GM23338 (cell line): ENCODE measurements around the gene EMID1. TPM values are rescaled to one million over a fixed set of nuclear protein-coding genes. Genes with fewer than 3 reads are reported as not detected.

Source experiments
- ATAC-seq: fragments of 200-7000 bp; cut with Tn5 transposase; 3 replicates; pipeline ENCODE4 v1.9.1; 2020
- DNase-seq: peaks from one replicate; pipeline ENCODE4 v3.0.0-alpha.2; 2015; ENCODE audit warnings: low spot score
- H2AFZ ChIP-seq: fragments of 200-600 bp; sonication (generic); 2 replicates; pipeline ENCODE4 v1.8.0; 2016; ENCODE audit warnings: antibody characterized with exemption, mild to moderate bottlenecking, moderate library complexity
- H3F3A ChIP-seq: fragments of 200-600 bp; sonication (generic); replicated peaks from 2 replicates; pipeline ENCODE4 v1.8.0; 2017; ENCODE audit warnings: antibody characterized with exemption, mixed run types, low read depth
- H3K27ac ChIP-seq: fragments of 200-600 bp; sonication (generic); 2 replicates; pipeline ENCODE4 v1.6.1; 2016; ENCODE audit warnings: low read depth
- H3K27me3 ChIP-seq: fragments of 200-600 bp; sonication (generic); 2 replicates; pipeline ENCODE4 v1.8.0; 2016; ENCODE audit warnings: mild to moderate bottlenecking, mixed run types, moderate library complexity; ENCODE audit not compliant: insufficient read depth
- H3K36me3 ChIP-seq: fragments of 200-600 bp; sonication (generic); 2 replicates; pipeline ENCODE4 v1.8.0; 2016; ENCODE audit warnings: mild to moderate bottlenecking; ENCODE audit not compliant: insufficient read depth
- H3K4me1 ChIP-seq: fragments of 200-600 bp; sonication (generic); 2 replicates; pipeline ENCODE4 v1.8.0; 2016; ENCODE audit warnings: mild to moderate bottlenecking, moderate library complexity; ENCODE audit not compliant: insufficient read depth
- H3K4me2 ChIP-seq: fragments of 200-600 bp; sonication (generic); 2 replicates; pipeline ENCODE4 v1.7.1; 2017; ENCODE audit warnings: mixed run types
- H3K4me3 ChIP-seq: fragments of 200-600 bp; sonication (generic); 2 replicates; pipeline ENCODE4 v1.6.1; 2016; ENCODE audit warnings: mixed run types
- H3K79me2 ChIP-seq: fragments of 200-600 bp; sonication (generic); replicated peaks from 2 replicates; pipeline ENCODE4 v1.8.0; 2017; ENCODE audit warnings: mild to moderate bottlenecking; ENCODE audit not compliant: insufficient read depth
- H3K9me2 ChIP-seq: fragments of 200-600 bp; sonication (generic); 2 replicates; pipeline ENCODE4 v1.8.0; 2017; ENCODE audit not compliant: insufficient read depth
- H4K20me1 ChIP-seq: fragments of 200-600 bp; sonication (generic); replicated peaks from 2 replicates; pipeline ENCODE4 v1.8.0; 2017; ENCODE audit warnings: mild to moderate bottlenecking; ENCODE audit not compliant: insufficient read depth
- H3K27ac Mint-ChIP-seq: 2 replicates; pipeline ENCODE4 v1.8.0; 2020; ENCODE audit warnings: inconsistent platforms, mild to moderate bottlenecking, moderate library complexity, mixed read lengths
- H3K27me3 Mint-ChIP-seq: 3 replicates; pipeline ENCODE4 v1.8.0; 2022; ENCODE audit warnings: low read depth, mild to moderate bottlenecking, moderate library complexity, mixed read lengths, inconsistent platforms; ENCODE audit not compliant: insufficient read depth, poor library complexity
- H3K36me3 Mint-ChIP-seq: 3 replicates; pipeline ENCODE4 v1.8.0; 2021; ENCODE audit warnings: low read depth, mild to moderate bottlenecking, inconsistent platforms, moderate library complexity, mixed read lengths
- H3K4me1 Mint-ChIP-seq: 3 replicates; pipeline ENCODE4 v1.8.0; 2020; ENCODE audit warnings: mild to moderate bottlenecking, inconsistent platforms, mixed read lengths
- H3K4me3 Mint-ChIP-seq: 3 replicates; pipeline ENCODE4 v1.8.0; 2021; ENCODE audit warnings: moderate library complexity, mild to moderate bottlenecking, inconsistent platforms, mixed read lengths
- H3K9me3 Mint-ChIP-seq: 3 replicates; pipeline ENCODE4 v1.8.0; 2020; ENCODE audit warnings: moderate library complexity, mild to moderate bottlenecking, inconsistent platforms, mixed read lengths
- CREB1 ChIP-seq: fragments of 250-450 bp; sonication (Bioruptor Pico); IDR thresholded peaks from 2 replicates; pipeline ENCODE4 v1.5.0; 2020; ENCODE audit warnings: low read depth, mild to moderate bottlenecking, moderate library complexity
- NANOG ChIP-seq: IDR thresholded peaks from 2 replicates; pipeline ENCODE4 v1.6.1; 2016; ENCODE audit warnings: antibody characterized with exemption, borderline replicate concordance
- STAT1 ChIP-seq: IDR thresholded peaks from one replicate; pipeline ENCODE4 v1.6.1; 2016; ENCODE audit warnings: antibody characterized with exemption; ENCODE audit not compliant: unreplicated experiment
- ZNF114 ChIP-seq: fragments of 250-450 bp; sonication (Bioruptor Pico); IDR thresholded peaks from 2 replicates; pipeline ENCODE4 v1.5.0; 2020; ENCODE audit warnings: mild to moderate bottlenecking, moderate library complexity
- ZNF331 ChIP-seq: fragments of 250-450 bp; sonication (Bioruptor Pico); IDR thresholded peaks from 2 replicates; pipeline ENCODE4 v1.5.0; 2020; ENCODE audit warnings: low read depth, mild to moderate bottlenecking, moderate library complexity
- polyA plus RNA-seq: library from polyadenylated mRNA; unstranded; fragments of >200 nt; fragmentation: Nextera tagmentation; extraction: Ambion mirVana; gene quantifications from 2 replicates; pipeline ENCODE4 v1.2.1, GENCODE V29; 2016
- total RNA-seq: library from RNA; depleted of rRNA; stranded (reverse); fragments of >200 nt; shearing (Covaris generic); gene quantifications from 2 replicates; pipeline ENCODE4 v1.2.3, GENCODE V29; 2014
- TF ChIP-seq, protein P1 (sequence below): IDR thresholded peaks from one replicate; pipeline ENCODE4 v1.6.1; 2018; ENCODE audit warnings: antibody characterized with exemption; ENCODE audit not compliant: unreplicated experiment
- TF ChIP-seq, protein P2 (sequence below), 2 experiments: fragments of 200-600 bp in 1 of 2; sonication (generic) in 1 of 2; conservative IDR thresholded peaks; 2 replicates each; pipeline versions ENCODE4 v1.5.1 to v1.6.1; 2016 to 2017; ENCODE audit warnings: antibody characterized with exemption in 2 of 2, low read depth in 2 of 2, mild to moderate bottlenecking in 2 of 2, moderate library complexity in 1 of 2
- TF ChIP-seq, protein P3 (sequence below): IDR thresholded peaks from 2 replicates; pipeline ENCODE4 v1.6.1; 2016; ENCODE audit warnings: antibody characterized with exemption

EMID1 gene
- total and polyA plus RNA-seq, 2 experiments from 2014 or later: 3.0 to 13.4 TPM

DNA sequence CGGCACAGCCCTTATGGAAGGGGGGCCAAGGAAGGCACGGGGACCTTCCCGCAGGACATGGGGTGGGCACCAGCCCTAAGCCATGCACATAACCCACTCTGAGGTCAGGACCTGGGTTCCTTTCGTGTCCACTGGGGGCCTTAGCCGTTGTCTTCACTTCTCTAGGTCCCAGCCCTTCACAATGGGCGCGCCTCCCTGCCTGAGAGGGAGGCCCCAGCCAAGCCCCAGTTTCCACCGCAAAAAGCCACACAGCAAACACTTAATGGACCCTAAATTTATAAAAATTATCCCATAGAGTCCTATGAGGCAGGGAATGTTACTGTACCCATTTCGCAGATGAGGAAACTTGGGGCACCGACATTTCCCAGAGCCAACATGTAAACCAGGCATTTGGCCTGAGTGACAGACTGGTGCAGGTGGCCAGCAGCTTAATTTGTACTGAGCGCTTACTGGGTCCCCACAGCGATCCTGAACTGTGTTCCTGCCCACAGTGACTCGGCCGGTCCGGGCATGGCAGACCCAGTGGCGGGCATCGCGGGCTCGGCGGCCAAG, 102.0 kb downstream of the EMID1 start:
- peak overlapping the region; percentile 66; the same call in 1 of the 2 replicates for H2AFZ ChIP-seq
- H3K27ac Mint-ChIP-seq: no peak overlapping the region; the same call in 1 of the 2 replicates
- H3K27me3 ChIP-seq: 0 out of 2 replicates have a peak, but pooled peaks cover 3% of the 10 kb centered on the region

DNA sequence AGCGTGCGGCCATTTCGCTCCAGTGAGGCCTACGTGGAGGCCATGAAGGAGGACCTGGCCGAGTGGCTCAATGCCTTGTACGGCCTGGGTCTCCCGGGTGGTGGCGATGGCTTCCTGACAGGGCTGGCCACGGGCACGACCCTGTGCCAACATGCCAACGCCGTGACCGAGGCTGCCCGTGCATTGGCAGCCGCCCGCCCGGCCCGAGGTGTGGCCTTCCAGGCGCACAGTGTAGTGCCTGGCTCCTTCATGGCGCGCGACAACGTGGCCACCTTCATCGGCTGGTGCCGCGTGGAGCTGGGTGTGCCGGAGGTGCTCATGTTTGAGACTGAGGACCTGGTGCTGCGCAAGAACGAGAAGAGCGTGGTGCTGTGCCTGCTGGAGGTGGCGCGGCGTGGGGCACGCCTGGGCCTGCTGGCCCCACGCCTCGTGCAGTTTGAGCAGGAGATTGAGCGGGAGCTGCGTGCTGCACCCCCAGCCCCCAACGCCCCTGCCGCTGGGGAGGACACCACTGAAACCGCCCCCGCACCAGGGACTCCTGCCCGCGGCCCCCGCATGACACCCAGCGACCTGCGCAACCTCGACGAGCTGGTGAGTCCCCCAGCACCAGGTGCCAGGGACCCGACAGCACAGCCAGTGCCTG, 102.6 kb downstream of the EMID1 start:
- peaks cover 20% of the 10 kb centered on the region for H3F3A ChIP-seq
- ATAC-seq: no peak
- DNase-seq: no peak
- no peaks in the 10 kb centered on the region for H3K9me2 ChIP-seq
- H3K27ac Mint-ChIP-seq: no peak overlapping the region
- H4K20me1 ChIP-seq: no peaks in the 10 kb centered on the region
- peaks cover 7% of the 10 kb centered on the region for H3K27me3 ChIP-seq
- no peak overlapping the region for H2AFZ ChIP-seq
- H3K9me3 Mint-ChIP-seq: peaks cover under 1% of the 10 kb centered on the region; the same call in 1 of the 3 replicates
- H3K27me3 Mint-ChIP-seq: peaks cover 19% of the 10 kb centered on the region
- TF ChIP-seq, protein P1, sequence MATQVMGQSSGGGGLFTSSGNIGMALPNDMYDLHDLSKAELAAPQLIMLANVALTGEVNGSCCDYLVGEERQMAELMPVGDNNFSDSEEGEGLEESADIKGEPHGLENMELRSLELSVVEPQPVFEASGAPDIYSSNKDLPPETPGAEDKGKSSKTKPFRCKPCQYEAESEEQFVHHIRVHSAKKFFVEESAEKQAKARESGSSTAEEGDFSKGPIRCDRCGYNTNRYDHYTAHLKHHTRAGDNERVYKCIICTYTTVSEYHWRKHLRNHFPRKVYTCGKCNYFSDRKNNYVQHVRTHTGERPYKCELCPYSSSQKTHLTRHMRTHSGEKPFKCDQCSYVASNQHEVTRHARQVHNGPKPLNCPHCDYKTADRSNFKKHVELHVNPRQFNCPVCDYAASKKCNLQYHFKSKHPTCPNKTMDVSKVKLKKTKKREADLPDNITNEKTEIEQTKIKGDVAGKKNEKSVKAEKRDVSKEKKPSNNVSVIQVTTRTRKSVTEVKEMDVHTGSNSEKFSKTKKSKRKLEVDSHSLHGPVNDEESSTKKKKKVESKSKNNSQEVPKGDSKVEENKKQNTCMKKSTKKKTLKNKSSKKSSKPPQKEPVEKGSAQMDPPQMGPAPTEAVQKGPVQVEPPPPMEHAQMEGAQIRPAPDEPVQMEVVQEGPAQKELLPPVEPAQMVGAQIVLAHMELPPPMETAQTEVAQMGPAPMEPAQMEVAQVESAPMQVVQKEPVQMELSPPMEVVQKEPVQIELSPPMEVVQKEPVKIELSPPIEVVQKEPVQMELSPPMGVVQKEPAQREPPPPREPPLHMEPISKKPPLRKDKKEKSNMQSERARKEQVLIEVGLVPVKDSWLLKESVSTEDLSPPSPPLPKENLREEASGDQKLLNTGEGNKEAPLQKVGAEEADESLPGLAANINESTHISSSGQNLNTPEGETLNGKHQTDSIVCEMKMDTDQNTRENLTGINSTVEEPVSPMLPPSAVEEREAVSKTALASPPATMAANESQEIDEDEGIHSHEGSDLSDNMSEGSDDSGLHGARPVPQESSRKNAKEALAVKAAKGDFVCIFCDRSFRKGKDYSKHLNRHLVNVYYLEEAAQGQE: no peak
- TF ChIP-seq NANOG (no peak), CREB1 (CRISPR knock-in tag) (no peak), STAT1 (no peak)
- TF ChIP-seq, protein P2, sequence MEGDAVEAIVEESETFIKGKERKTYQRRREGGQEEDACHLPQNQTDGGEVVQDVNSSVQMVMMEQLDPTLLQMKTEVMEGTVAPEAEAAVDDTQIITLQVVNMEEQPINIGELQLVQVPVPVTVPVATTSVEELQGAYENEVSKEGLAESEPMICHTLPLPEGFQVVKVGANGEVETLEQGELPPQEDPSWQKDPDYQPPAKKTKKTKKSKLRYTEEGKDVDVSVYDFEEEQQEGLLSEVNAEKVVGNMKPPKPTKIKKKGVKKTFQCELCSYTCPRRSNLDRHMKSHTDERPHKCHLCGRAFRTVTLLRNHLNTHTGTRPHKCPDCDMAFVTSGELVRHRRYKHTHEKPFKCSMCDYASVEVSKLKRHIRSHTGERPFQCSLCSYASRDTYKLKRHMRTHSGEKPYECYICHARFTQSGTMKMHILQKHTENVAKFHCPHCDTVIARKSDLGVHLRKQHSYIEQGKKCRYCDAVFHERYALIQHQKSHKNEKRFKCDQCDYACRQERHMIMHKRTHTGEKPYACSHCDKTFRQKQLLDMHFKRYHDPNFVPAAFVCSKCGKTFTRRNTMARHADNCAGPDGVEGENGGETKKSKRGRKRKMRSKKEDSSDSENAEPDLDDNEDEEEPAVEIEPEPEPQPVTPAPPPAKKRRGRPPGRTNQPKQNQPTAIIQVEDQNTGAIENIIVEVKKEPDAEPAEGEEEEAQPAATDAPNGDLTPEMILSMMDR (conservative IDR thresholded peaks at IDR 0.05; ENCODE audit: low read depth in 2 of 2): no peak
- peaks cover 2% of the 10 kb centered on the region; the same call in 1 of the 3 replicates for H3K36me3 Mint-ChIP-seq
- peaks cover 33% of the 10 kb centered on the region for H3K4me1 Mint-ChIP-seq
- no peak overlapping the region for H3K27ac ChIP-seq
- H3K4me1 ChIP-seq: peaks cover 10% of the 10 kb centered on the region; the same call in 1 of the 2 replicates
- no peaks in the 10 kb centered on the region for H3K36me3 ChIP-seq
- no peak overlapping the region; the same call in 2 of the 3 replicates for H3K4me3 Mint-ChIP-seq
- H3K79me2 ChIP-seq: no peaks in the 10 kb centered on the region
- no peak overlapping the region; the same call in 1 of the 2 replicates for H3K4me3 ChIP-seq
- H3K4me2 ChIP-seq: no peak overlapping the region

More for the DNA sequence above, 102.0 kb downstream of the EMID1 start:
- H4K20me1 ChIP-seq: no peaks in the 10 kb centered on the region
- H3K4me3 ChIP-seq: peak overlapping the region; percentile 88
- DNase-seq: no peak
- peaks cover 31% of the 10 kb centered on the region for H3K4me1 Mint-ChIP-seq
- peak overlapping the region; percentile 97 for H3K4me2 ChIP-seq
- TF ChIP-seq, protein P3, sequence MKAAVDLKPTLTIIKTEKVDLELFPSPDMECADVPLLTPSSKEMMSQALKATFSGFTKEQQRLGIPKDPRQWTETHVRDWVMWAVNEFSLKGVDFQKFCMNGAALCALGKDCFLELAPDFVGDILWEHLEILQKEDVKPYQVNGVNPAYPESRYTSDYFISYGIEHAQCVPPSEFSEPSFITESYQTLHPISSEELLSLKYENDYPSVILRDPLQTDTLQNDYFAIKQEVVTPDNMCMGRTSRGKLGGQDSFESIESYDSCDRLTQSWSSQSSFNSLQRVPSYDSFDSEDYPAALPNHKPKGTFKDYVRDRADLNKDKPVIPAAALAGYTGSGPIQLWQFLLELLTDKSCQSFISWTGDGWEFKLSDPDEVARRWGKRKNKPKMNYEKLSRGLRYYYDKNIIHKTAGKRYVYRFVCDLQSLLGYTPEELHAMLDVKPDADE: no peak
- no peak for TF ChIP-seq ZNF331
- TF ChIP-seq ZNF114 (CRISPR knock-in tag): no peak
- peaks cover 13% of the 10 kb centered on the region for H3K27me3 Mint-ChIP-seq
- peaks cover 10% of the 10 kb centered on the region; the same call in 1 of the 2 replicates for H3K4me1 ChIP-seq
- H3F3A ChIP-seq: peaks cover 22% of the 10 kb centered on the region
- no peaks in the 10 kb centered on the region for H3K36me3 ChIP-seq
- ATAC-seq: no peak
- no peak overlapping the region for H3K27ac ChIP-seq
- H3K4me3 Mint-ChIP-seq: peak overlapping the region; percentile 84
- no peaks in the 10 kb centered on the region; the same call in 2 of the 3 replicates for H3K36me3 Mint-ChIP-seq
- H3K9me2 ChIP-seq: no peaks in the 10 kb centered on the region
- H3K9me3 Mint-ChIP-seq: no peaks in the 10 kb centered on the region
- no peaks in the 10 kb centered on the region for H3K79me2 ChIP-seq
